K562 (cell line): ENCODE results near the gene TTLL11. TPM values are rescaled to one million over a fixed set of nuclear protein-coding genes. Genes with fewer than 3 reads are reported as not detected.
A peak's percentile ranks its signal among the peaks of the same experiment; 100 is the strongest.

Experiments
- ATAC-seq: fragments of 200-7000 bp; cut with Tn5 transposase; 3 replicates; pipeline ENCODE4 v1.9.1; 2020; ENCODE audit warnings: moderate library complexity
- BruUV-seq: library from RNA; stranded (reverse); fragments of 400-500 nt; replicated peaks from 2 replicates; lab custom pipeline; 2021; lab: Mats Ljungman, UMichigan
- CTCF ChIA-PET: fragments of 300-600 bp; formaldehyde crosslinking; extraction: SDS; loops from one replicate; lab custom pipeline; 2021; ENCODE audit warnings: low intra/inter-chr PET ratio; lab: Yijun Ruan, JAX
- POLR2A ChIA-PET: fragments of 300-600, 350-650 bp; sonication (Branson Sonifier 250); formaldehyde crosslinking; extraction: SDS; loops from one replicate; lab custom pipeline; 2021; ENCODE audit warnings: antibody characterized with exemption, inconsistent platforms; lab: Yijun Ruan, JAX
- DNase-seq, 4 experiments: peaks; one replicate each; pipeline versions ENCODE4 v3.0.0 to v3.0.0-alpha.2; 2011 to 2018; ENCODE audit warnings: low spot score in 3 of 4, mixed read lengths in 3 of 4; ENCODE audit errors: extremely low read depth in 1 of 4
- FAIRE-seq: peaks from 2 replicates; lab custom pipeline; 2011; peaks lifted over from hg19 to GRCh38; lab: Jason Lieb, UNC
- H2AFZ ChIP-seq: 2 replicates; pipeline ENCODE4 v1.6.0; 2011; ENCODE audit warnings: low read depth, low read length, control low read depth, inconsistent platforms
- H3K27ac ChIP-seq: fragments of 200-600 bp; 3 replicates; pipeline ENCODE4 v1.8.0; 2011; ENCODE audit warnings: low read depth, mild to moderate bottlenecking, control low read depth, inconsistent platforms, low read length, moderate library complexity, mixed read lengths; ENCODE audit errors: extremely low read depth
- H3K27me3 ChIP-seq, 2 experiments: fragments of 300-600 bp in 1 of 2; 2 replicates in 1 of 2; 3 replicates in 1 of 2; pipeline versions ENCODE4 v1.6.0 to v1.8.0; 2011; ENCODE audit warnings: inconsistent platforms in 2 of 2, low read length in 2 of 2, mild to moderate bottlenecking in 1 of 2, mixed read lengths in 1 of 2, moderate library complexity in 1 of 2; ENCODE audit not compliant: control insufficient read depth in 2 of 2, insufficient read depth in 2 of 2
- H3K36me3 ChIP-seq: fragments of 300-600 bp; 3 replicates; pipeline ENCODE4 v1.8.0; 2011; ENCODE audit warnings: mild to moderate bottlenecking, low read length, inconsistent platforms; ENCODE audit not compliant: control insufficient read depth, insufficient read depth
- H3K4me1 ChIP-seq, 2 experiments: fragments of 200-600 bp in 1 of 2; replicated peaks in 1 of 2; 2 replicates in 1 of 2; 3 replicates in 1 of 2; pipeline versions ENCODE4 v1.5.1 to v1.8.0; 2011; ENCODE audit warnings: inconsistent platforms in 2 of 2, low read length in 2 of 2, mild to moderate bottlenecking in 1 of 2, mixed read lengths in 1 of 2, moderate library complexity in 1 of 2; ENCODE audit not compliant: control insufficient read depth in 2 of 2, insufficient read depth in 2 of 2
- H3K4me2 ChIP-seq: 2 replicates; pipeline ENCODE4 v1.6.1; 2011; ENCODE audit warnings: low read length, control low read depth, inconsistent platforms, mixed read lengths; ENCODE audit not compliant: insufficient read depth
- H3K4me3 ChIP-seq: fragments of 200-600 bp; sonication (generic), shearing (Covaris generic); 2 replicates; pipeline ENCODE4 v1.5.1; 2016; ENCODE audit warnings: control low read depth, inconsistent platforms
- H3K79me2 ChIP-seq: fragments of 200-600 bp; 3 replicates; pipeline ENCODE4 v1.8.0; 2011; ENCODE audit warnings: low read length, inconsistent platforms; ENCODE audit not compliant: control insufficient read depth, insufficient read depth
- H3K9ac ChIP-seq, 2 experiments: 2 replicates each; pipeline versions ENCODE4 v1.6.0 to v1.6.1; 2011; ENCODE audit warnings: low read depth in 2 of 2, low read length in 2 of 2, control low read depth in 1 of 2, inconsistent platforms in 1 of 2, mild to moderate bottlenecking in 1 of 2, mixed read lengths in 1 of 2; ENCODE audit not compliant: insufficient read depth in 1 of 2
- H3K9me1 ChIP-seq: one replicate; pipeline ENCODE4 v1.6.0; 2011; ENCODE audit warnings: inconsistent platforms, mild to moderate bottlenecking, low read length, moderate library complexity; ENCODE audit not compliant: control insufficient read depth, insufficient read depth
- H3K9me3 ChIP-seq: replicated peaks from 2 replicates; pipeline ENCODE4 v1.5.1; 2011; ENCODE audit warnings: low read depth, low read length, inconsistent platforms; ENCODE audit not compliant: control insufficient read depth, insufficient read depth
- H4K20me1 ChIP-seq: replicated peaks from 2 replicates; pipeline ENCODE4 v1.6.1; 2011; ENCODE audit warnings: low read length, inconsistent platforms, mixed read lengths; ENCODE audit not compliant: control insufficient read depth, insufficient read depth
- HEY1 ChIP-seq: fragments of 250-450 bp; sonication (Bioruptor Pico); IDR thresholded peaks from 2 replicates; pipeline ENCODE4 v1.5.0; 2020; ENCODE audit warnings: mild to moderate bottlenecking, moderate library complexity, borderline replicate concordance
- HLTF ChIP-seq: fragments of 450-650 bp; IDR thresholded peaks from 2 replicates; pipeline ENCODE4 v1.6.1; 2016
- IRF2 ChIP-seq: sonication (generic); formaldehyde crosslinking; IDR thresholded peaks from 2 replicates; pipeline ENCODE4 v1.8.1; 2022; ENCODE audit warnings: mild to moderate bottlenecking, missing genetic modification reagents
- PHF20 ChIP-seq: fragments of 450-650 bp; IDR thresholded peaks from 2 replicates; pipeline ENCODE4 v1.6.1; 2018; ENCODE audit not compliant: partially characterized antibody
- SMARCA5 ChIP-seq: fragments of 450-650 bp; IDR thresholded peaks from 2 replicates; pipeline ENCODE4 v1.6.1; 2016
- TSC22D4 ChIP-seq: fragments of 450-650 bp; IDR thresholded peaks from 2 replicates; pipeline ENCODE4 v1.6.1; 2016; ENCODE audit warnings: missing genetic modification characterization, missing biosample characterization, control low read depth
- WGBS: fragments of 100-300 bp; shearing (Covaris generic); methylation state at CpG from one replicate; pipeline ENCODE4 v1.1.6; 2016; ENCODE audit warnings: low coverage, mixed read lengths; ENCODE audit not compliant: insufficient coverage; ENCODE audit errors: missing lambda C conversion rate; 5-methylcytosine and 5-hydroxymethylcytosine counted together
- in situ Hi-C: fragments of 300-500 bp; cut with MboI; formaldehyde crosslinking; loops from 4 replicates; pipeline ENCODE4 v1.15.0; 2018; ENCODE audit warnings: inconsistent platforms, mixed read lengths
- intact Hi-C: fragments of 100-400 bp; cut with micrococcal nuclease; formaldehyde crosslinking; loops from 2 replicates; pipeline ENCODE4 v1.14.2; 2022
- polyA plus RNA-seq, 8 experiments: library from polyadenylated mRNA; depleted of rRNA in 4 of 8; stranded (reverse) in 5 of 8; unstranded in 3 of 8; fragments of >200 nt; fragmentation: Nextera tagmentation in 2 of 8; fragmentation: Illumina TruSeq in 1 of 8; extraction: Ambion mirVana in 2 of 8; extraction: Trizol in 1 of 8; gene quantifications; 2 replicates each; pipeline versions ENCODE4 v1.2.1 to v1.2.3, GENCODE V29; 2011 to 2014; ENCODE audit warnings: inconsistent platforms in 1 of 8, missing spikeins in 1 of 8
- total RNA-seq, 7 experiments: library from RNA; depleted of rRNA in 6 of 7; stranded (reverse); fragments of >200 nt in 6 of 7; fragmentation: Illumina TruSeq in 2 of 7; extraction: Trizol in 2 of 7; gene quantifications; 2 replicates each; pipeline versions ENCODE4 v1.2.1 to v1.2.3, GENCODE V29; 2011 to 2021; ENCODE audit warnings: low replicate concordance in 1 of 7
- TF ChIP-seq, protein P1 (sequence below), 2 experiments: fragments of 450-650 bp; IDR thresholded peaks; 2 replicates each; pipeline ENCODE4 v1.6.1; 2016
- TF ChIP-seq, protein P2 (sequence below), 2 experiments: fragments of 450-650 bp; IDR thresholded peaks; 2 replicates each; pipeline ENCODE4 v1.6.1; 2016; ENCODE audit warnings: mild to moderate bottlenecking in 2 of 2, borderline replicate concordance in 1 of 2, low read depth in 1 of 2, moderate library complexity in 1 of 2

Gene TTLL11
- total and polyA plus RNA-seq, 9 of the 15 experiments (the other 6 are each of a cell fraction or from before 2014, with no cell fraction given): 0.83 to 4.4 (median 2.7) TPM

DNA sequence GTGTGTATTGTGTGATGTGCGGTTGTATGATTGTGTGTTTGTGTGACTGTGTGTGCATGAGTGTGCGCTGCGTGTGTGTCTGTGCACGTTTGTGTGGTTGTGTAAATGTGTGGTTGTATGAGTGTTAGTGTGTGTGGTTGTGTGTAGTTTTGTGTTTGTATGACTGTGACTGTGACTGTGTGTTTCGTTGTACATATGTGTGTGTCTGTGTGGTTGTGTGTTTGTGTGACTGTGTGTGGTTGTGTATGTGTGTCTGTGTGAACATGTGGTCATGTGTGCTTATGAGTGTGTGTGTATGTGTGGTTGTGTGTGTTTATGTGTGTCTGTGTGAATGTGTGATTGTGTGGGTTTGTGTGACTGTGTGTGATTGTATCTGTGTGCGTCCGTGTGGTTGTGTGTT lies 197.8 kb downstream of the TTLL11 start:
- Histone ChIP-seq H3K4me2 (no peak overlapping the region), H3K79me2 (no peaks in the 10 kb centered on the region), H4K20me1 (no peaks in the 10 kb centered on the region), H3K27ac (no peak overlapping the region), H3K27me3 (peaks cover 0 to 9% of the 10 kb centered on the region in 2 experiments; a peak in 1 of 5 replicates), H3K36me3 (no peaks in the 10 kb centered on the region), H3K9me1 (no peaks in the 10 kb centered on the region), H3K9me3 (peaks cover 6% of the 10 kb centered on the region; the same call in 1 of the 2 replicates), H3K4me3 (no peak overlapping the region)
- DNase-seq (no peak), ATAC-seq (no peak)
- POLR2A ChIA-PET: no interaction called here
- intact Hi-C loops: no loop called here
- no TSS peak for BruUV-seq
- TF ChIP-seq SMARCA5 (peak; percentile 12; the same call in 1 of the 2 replicates), IRF2 (0 out of 2 replicates have a peak, but pooled peaks have one; percentile 25), TSC22D4 (0 out of 2 replicates have a peak, but pooled peaks have one; percentile 50), HEY1 (no peak), HLTF (0 out of 2 replicates have a peak, but pooled peaks have one; percentile 24), PHF20 (peak; percentile 30)
- TF ChIP-seq, protein P1, sequence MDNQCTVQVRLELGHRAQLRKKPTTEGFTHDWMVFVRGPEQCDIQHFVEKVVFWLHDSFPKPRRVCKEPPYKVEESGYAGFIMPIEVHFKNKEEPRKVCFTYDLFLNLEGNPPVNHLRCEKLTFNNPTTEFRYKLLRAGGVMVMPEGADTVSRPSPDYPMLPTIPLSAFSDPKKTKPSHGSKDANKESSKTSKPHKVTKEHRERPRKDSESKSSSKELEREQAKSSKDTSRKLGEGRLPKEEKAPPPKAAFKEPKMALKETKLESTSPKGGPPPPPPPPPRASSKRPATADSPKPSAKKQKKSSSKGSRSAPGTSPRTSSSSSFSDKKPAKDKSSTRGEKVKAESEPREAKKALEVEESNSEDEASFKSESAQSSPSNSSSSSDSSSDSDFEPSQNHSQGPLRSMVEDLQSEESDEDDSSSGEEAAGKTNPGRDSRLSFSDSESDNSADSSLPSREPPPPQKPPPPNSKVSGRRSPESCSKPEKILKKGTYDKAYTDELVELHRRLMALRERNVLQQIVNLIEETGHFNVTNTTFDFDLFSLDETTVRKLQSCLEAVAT (IDR thresholded peaks at IDR 0.05): 0 out of 4 replicates have a peak, but pooled peaks of 1 of the 2 experiments have one; percentile 12
- TF ChIP-seq, protein P2, sequence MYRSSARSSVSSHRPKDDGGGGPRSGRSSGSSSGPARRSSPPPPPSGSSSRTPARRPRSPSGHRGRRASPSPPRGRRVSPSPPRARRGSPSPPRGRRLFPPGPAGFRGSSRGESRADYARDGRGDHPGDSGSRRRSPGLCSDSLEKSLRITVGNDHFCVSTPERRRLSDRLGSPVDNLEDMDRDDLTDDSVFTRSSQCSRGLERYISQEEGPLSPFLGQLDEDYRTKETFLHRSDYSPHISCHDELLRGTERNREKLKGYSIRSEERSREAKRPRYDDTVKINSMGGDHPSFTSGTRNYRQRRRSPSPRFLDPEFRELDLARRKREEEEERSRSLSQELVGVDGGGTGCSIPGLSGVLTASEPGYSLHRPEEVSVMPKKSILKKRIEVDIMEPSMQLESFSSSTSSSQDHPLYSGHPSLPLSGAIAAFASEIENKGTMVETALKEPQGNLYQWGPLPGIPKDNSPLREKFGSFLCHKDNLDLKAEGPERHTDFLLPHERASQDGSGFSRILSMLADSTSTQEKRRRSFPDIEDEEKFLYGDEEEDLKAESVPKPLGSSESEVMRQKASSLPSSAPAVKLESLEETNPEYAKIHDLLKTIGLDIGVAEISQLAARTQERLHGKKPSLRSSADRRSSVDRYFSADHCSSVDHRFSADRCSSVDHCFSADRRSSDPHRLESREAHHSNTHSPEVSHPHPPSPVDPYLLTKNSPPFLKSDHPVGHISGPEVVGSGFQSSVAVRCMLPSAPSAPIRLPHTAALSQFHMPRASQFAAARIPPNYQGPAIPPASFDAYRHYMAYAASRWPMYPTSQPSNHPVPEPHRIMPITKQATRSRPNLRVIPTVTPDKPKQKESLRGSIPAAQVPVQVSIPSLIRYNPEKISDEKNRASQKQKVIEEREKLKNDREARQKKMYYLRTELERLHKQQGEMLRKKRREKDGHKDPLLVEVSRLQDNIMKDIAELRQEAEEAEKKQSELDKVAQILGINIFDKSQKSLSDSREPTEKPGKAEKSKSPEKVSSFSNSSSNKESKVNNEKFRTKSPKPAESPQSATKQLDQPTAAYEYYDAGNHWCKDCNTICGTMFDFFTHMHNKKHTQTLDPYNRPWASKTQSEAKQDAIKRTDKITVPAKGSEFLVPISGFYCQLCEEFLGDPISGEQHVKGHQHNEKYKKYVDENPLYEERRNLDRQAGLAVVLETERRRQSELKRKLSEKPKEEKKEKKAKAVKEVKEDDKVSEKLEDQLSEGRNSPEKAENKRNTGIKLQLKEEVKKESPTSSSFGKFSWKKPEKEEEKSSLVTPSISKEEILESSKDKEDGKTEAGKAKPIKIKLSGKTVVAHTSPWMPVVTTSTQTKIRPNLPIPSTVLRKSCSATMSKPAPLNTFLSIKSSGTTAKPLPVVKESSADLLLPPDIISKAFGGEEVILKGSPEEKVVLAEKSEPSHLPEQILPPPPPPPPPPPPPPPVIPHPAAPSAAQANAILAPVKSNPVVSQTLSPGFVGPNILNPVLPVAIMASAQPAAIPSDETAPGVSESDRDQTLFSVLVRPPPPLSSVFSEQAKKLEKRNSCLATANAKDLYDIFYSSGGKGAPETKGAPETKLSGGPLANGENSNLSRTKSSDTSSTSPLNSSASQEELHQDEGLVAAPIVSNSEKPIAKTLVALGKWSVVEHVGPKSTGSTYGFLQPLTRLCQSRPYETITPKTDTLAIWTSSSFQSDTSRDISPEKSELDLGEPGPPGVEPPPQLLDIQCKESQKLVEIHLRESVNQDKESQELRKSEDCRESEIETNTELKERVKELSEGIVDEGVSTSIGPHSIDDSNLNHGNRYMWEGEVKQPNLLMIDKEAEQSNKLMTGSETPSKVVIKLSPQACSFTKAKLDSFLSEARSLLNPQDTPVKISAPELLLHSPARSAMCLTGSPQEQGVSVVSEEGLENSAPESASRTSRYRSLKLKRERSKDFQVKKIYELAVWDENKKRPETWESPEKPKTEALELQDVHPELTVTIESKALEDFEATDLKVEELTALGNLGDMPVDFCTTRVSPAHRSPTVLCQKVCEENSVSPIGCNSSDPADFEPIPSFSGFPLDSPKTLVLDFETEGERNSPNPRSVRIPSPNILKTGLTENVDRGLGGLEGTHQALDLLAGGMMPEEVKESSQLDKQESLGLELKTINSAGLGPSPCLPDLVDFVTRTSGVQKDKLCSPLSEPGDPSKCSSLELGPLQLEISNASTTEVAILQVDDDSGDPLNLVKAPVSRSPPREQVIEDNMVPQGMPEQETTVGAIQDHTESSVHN (IDR thresholded peaks at IDR 0.05; ENCODE audit: borderline replicate concordance in 1 of 2, low read depth in 1 of 2): no peak
- TF ChIP-seq, all 486 proteins: peak for 6
- Histone ChIP-seq H2AFZ (no peak overlapping the region), H3K9ac (no peak overlapping the region), H3K4me1 (peaks cover 0 to 5% of the 10 kb centered on the region in 2 experiments; a peak in 1 of 5 replicates)
- CTCF ChIA-PET: no interaction called here
- in situ Hi-C loops: no loop called here
- FAIRE-seq: peak; percentile 75
- WGBS: 20% methylated on average over 7 of the region's 7 CpGs
